ENCODE data around the gene TTLL6. TPM values are rescaled to one million over a fixed set of nuclear protein-coding genes. Genes with fewer than 3 reads are reported as not detected.

Gene TTLL6
- total RNA-seq, 1 donor = not detected

- no peak for DNase-seq (ENCODE audit: low read depth)
- no peak for TF ChIP-seq CTCF (IDR thresholded peaks at IDR 0.05; ENCODE audit: insufficient read depth, low read length)
- no peak overlapping the region for H3K4me3 ChIP-seq (ENCODE audit: low read depth, low read length)
These were observed 67.1 kb downstream of the TTLL6 start for GRCh38 chr17:48749621-48750553.

GRCh38 chr17:48748718-48749566 is 68.1 kb downstream of the TTLL6 start:
- no peak overlapping the region for H3K4me3 ChIP-seq (ENCODE audit: low read depth, low read length)
- DNase-seq (ENCODE audit: low read depth) = no peak
- no peak for TF ChIP-seq CTCF (IDR thresholded peaks at IDR 0.05; ENCODE audit: insufficient read depth, low read length)

DNA sequence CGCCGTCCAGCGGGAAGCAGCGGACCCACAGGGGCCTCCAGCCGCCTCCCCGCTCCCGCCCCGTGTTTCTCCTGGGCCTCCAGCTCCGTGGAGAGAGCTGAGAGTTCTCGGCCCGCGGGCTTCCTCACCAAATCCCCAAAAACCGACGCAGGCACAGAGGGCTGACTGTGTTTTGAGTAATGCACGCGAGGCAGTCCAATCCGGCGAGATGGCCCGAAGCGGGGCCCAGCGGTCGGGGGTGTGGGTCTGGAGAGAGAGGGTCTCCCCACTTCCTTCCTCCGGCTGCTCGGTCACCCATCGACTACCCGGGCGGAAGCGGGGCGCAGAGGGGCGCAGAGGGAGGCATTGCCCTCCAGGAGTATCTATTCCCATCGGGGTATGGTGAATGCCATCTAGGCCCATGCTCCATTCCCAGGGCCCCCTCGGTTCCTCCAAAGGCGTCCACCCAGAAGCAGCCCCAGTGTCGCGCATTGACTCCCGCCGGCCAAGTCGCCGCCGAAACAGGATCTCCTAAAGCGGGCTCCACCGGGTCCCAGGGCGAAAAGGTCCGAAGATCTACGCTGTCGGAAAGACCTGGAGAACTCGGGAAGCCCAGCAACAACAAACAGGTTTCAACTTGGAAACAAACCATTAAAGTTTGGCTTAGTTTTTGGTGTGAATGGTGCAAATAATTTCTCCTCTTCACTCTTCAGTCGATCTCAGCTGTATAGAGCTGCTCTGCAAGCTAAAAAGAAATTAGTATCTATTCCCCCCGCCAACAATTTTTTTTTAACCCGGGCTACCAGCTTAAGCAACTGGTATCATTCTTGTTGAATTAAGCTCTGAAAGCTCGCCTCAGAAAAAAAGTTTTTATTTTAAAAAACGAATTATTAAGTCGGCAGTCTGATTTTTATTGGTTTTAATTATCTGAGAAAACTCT is 69.3 kb downstream of the TTLL6 start:
- no peak for TF ChIP-seq CTCF (IDR thresholded peaks at IDR 0.05; ENCODE audit: insufficient read depth, low read length)
- no peak for DNase-seq (ENCODE audit: low read depth)

GRCh38 chr17:48746916-48747444 is 70.0 kb downstream of the TTLL6 start:
- no peak for DNase-seq (ENCODE audit: low read depth)
- no peak overlapping the region for H3K4me3 ChIP-seq (ENCODE audit: low read depth, low read length)
- TF ChIP-seq CTCF (IDR thresholded peaks at IDR 0.05; ENCODE audit: insufficient read depth, low read length) = no peak

More for the DNA sequence above, 69.3 kb downstream of the TTLL6 start:
- no peak overlapping the region for H3K4me3 ChIP-seq (ENCODE audit: low read depth, low read length)

GRCh38 chr17:48745381-48746275 is 71.4 kb downstream of the TTLL6 start:
- TF ChIP-seq CTCF (IDR thresholded peaks at IDR 0.05; ENCODE audit: insufficient read depth, low read length) = no peak
- DNase-seq (ENCODE audit: low read depth) = no peak
- no peak overlapping the region for H3K4me3 ChIP-seq (ENCODE audit: low read depth, low read length)

Measured in fibroblast of the aortic adventitia (primary cell).